AG09319 (cell line): Measurements from ENCODE around the gene TMEM60.

Source experiments
- DNase-seq: peaks from one replicate; pipeline ENCODE4 v3.0.0-alpha.2; 2010; ENCODE audit warnings: low read depth; ENCODE audit errors: extremely low read depth
- CTCF ChIP-seq: IDR thresholded peaks from 2 replicates; pipeline ENCODE4 v1.5.1; 2011; ENCODE audit warnings: low read depth, mild to moderate bottlenecking, inconsistent platforms, low read length, moderate library complexity

The TMEM60 gene

GRCh38 chr7:77833136-77833535, 34.9 kb upstream of the TMEM60 start:
- DNase-seq, result no peak
- no peak for TF ChIP-seq CTCF

DNA sequence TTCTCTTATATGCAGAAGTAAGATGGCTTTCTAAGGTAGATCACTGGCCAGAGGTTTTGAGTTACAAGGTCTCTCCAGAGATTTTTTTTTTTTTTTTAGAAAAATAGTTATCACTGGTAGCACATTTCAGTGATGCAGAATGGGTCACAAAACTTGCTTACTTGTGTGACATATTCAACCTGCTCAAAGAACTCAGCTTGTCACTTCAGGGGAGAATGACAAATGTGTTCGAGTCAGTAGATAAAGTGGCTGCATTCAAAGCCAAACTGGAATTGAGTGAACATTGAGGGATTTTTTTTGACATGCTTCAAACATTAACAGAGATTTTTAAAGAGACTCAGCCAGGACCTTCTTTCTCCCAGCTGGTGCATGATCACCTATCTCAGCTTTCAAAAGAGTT, 33.7 kb upstream of the TMEM60 start:
- no peak for TF ChIP-seq CTCF
- DNase-seq, result no peak

- DNase-seq, result no peak
- TF ChIP-seq CTCF, result no peak
Observed at GRCh38 chr7:77831481-77831880, 33.2 kb upstream of the TMEM60 start.

DNA sequence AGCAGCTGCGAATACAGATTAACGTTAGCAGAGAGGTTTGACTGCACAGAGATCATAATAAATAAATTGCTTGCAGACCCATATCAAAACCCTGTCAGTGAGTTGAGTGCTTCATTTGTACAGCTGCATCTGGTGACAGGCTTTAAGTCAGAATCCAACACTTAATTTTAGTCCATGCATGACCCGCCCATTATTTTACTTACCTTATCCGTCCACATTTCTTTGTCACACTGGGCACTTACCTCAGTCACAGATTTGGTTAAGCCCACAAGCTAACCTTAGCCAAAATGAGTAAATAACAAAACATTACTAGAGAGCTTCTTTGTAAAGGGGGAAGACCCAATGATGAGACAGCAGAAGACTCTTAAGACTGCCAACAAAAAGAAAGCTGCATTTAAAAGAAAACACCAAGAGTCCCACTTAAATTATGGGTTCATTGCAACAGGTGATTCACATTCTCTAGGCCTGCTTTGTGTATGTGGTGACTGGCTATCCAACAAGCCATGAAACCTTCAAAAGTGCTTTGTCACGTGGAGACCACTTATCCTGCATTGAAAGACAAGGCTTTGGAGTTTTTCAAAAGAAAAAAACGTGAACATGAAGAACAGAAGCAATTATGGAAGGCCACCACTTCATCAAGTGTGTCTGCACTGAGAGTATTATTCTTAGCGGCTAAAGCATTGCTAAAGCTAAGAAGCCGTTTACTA, 32.6 kb upstream of the TMEM60 start:
- DNase-seq, result no peak
- TF ChIP-seq CTCF, result no peak

GRCh38 chr7:77827999-77828398, 29.8 kb upstream of the TMEM60 start:
- no peak for DNase-seq
- no peak for TF ChIP-seq CTCF

DNA sequence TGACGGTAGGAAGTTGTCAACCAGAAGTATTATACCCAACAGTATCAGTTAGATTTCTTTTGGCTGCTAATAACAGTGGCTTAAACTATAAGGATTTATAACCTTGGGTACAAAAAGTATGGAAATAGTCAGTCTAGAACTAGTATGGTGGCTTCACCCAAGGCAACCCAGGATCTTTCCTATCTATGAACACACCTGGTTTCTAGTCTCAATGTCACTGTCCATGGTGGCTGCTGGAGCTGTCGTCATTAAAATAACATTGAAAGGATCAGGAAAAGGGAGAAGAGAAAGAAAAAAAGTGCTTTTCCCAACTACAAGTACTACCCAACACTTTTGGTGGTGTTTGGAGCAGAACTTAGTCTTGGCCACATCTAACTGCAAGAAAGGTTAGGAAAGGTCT, 28.1 kb upstream of the TMEM60 start:
- no peak for DNase-seq
- TF ChIP-seq CTCF, result no peak

DNA sequence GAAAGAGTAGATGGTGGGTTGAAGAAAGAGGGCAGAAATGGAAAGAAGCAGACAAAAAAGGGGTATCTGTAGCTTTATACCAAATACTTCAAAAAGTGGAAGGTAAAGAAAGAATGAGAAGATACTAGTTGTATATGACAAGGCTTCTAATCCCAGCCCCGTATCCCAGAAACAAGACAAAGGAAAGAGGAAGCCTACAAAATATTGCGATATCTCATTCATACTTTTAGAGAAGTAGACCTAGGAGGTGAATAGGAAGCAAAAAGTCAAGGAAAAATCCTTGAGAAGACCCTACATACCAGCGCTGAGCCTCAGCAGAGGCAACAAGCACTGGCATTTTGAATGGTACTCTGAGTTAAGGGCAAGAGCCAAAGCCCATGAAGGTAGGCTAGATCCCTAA, 26.9 kb upstream of the TMEM60 start:
- no peak for DNase-seq
- no peak for TF ChIP-seq CTCF
